Tibial nerve (tissue), 4 donors: ENCODE data around the gene NKX6-2. TPM values are rescaled to one million over a fixed set of nuclear protein-coding genes. Genes with fewer than 3 reads are reported as not detected.
"Not testable (repeated sequence)": the region's sequence is repeated elsewhere in the genome, so short reads cannot be mapped to it uniquely, and the experiment has no call there.

Source experiments
- DNase-seq, 2 donors: peaks; one replicate each; pipeline ENCODE4 v3.0.0-alpha.2; 2019; ENCODE audit warnings: low spot score in 2 of 2
- H3K27ac ChIP-seq, 4 donors: fragments of 200-600 bp; sonication (generic) in 3 of 4; one replicate each; pipeline ENCODE4 v1.5.1; 2017 to 2019; ENCODE audit warnings: mild to moderate bottlenecking in 1 of 4
- H3K27me3 ChIP-seq, 2 donors: fragments of 200-600 bp; sonication (generic) in 1 of 2; one replicate each; pipeline versions ENCODE4 v1.5.1 to v1.6.0; 2017 to 2019
- H3K36me3 ChIP-seq, 3 donors: fragments of 200-600 bp; sonication (generic); one replicate each; pipeline ENCODE4 v1.5.1; 2018 to 2019
- H3K4me1 ChIP-seq, 4 donors: fragments of 200-600 bp; sonication (generic) in 3 of 4; one replicate each; pipeline ENCODE4 v1.5.1; 2017 to 2019
- H3K4me3 ChIP-seq, 4 donors: fragments of 200-600 bp; sonication (generic) in 3 of 4; one replicate each; pipeline ENCODE4 v1.5.1; 2017 to 2019; ENCODE audit warnings: mild to moderate bottlenecking in 1 of 4, moderate library complexity in 1 of 4
- H3K9me3 ChIP-seq, 4 donors: fragments of 200-600 bp; sonication (generic) in 3 of 4; one replicate each; pipeline ENCODE4 v1.5.1; 2017 to 2019
- EP300 ChIP-seq, 2 donors: sonication (generic); formaldehyde crosslinking; IDR thresholded peaks; one replicate each; pipeline ENCODE4 v1.6.1; 2017; ENCODE audit warnings: antibody characterized with exemption in 2 of 2, mild to moderate bottlenecking in 1 of 2
- POLR2A ChIP-seq, 2 donors: fragments of 450-650 bp; IDR thresholded peaks; one replicate each; pipeline ENCODE4 v1.6.1; 2017; ENCODE audit warnings: antibody characterized with exemption in 2 of 2, mild to moderate bottlenecking in 2 of 2, moderate library complexity in 2 of 2
- WGBS, 2 donors: methylation state at CpG; one replicate each; pipeline ENCODE4 v1.1.5; 2018; 5-methylcytosine and 5-hydroxymethylcytosine counted together
- total RNA-seq, 4 donors: library from RNA; depleted of rRNA; stranded (reverse); fragments of >200 nt; gene quantifications; one replicate each; pipeline ENCODE4 v1.1.0, GENCODE V29; 2016
- TF ChIP-seq, protein P1 (sequence below), 5 experiments: fragments of 200-600 bp in 3 of 5; fragments of 450-650 bp in 2 of 5; sonication (generic) in 3 of 5; IDR thresholded peaks; one replicate each; pipeline ENCODE4 v1.5.1; 2016 to 2019; ENCODE audit warnings: antibody characterized with exemption in 5 of 5, mild to moderate bottlenecking in 3 of 5, moderate library complexity in 2 of 5

NKX6-2 gene
- total RNA-seq, 4 donors from 2014 or later = 0.20 to 10.3 (median 2.5) TPM

DNA sequence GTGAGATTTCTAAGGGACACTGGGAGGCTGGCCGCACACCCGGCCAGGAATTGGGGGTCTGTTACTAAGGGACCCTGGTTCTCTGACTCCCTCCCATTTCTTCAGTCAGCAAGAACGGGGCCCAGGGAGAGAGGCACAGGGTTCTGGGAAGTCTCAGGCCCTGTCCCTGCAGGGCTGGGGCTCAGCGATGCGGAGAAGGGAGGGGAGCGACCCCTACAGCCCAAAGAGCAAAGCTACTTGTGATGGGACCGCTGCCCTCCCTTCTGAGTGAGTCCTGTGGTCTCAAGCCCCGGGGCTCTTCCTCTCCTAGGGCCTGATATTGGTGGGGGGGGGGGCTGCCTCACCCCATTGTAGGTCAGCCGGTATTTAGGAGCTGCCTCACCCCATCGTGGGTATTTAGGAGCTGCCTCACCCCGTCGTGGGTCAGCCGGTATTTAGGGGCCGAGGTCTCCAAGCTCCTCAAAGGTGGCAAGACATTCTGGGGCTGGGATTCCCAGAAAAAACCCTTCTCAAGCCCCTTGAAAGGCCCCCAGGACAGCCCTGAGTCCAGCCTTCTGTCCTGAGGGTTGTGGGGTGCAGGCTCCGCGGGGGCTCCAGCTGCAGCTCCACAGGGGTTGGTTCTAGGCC is 16.9 kb upstream of the NKX6-2 start:
- WGBS, 2 donors = 73 to 76% methylated on average over 10 to 16 of the region's 16 CpGs
- H3K27ac ChIP-seq = no peak overlapping the region
- peaks cover 0 to 14% of the 10 kb centered on the region in 2 donors for H3K27me3 ChIP-seq
- H3K9me3 ChIP-seq = peaks cover 0 to 12% (median 1%) of the 10 kb centered on the region in 4 donors
- no peak overlapping the region for H3K4me3 ChIP-seq
- no peaks in the 10 kb centered on the region for H3K36me3 ChIP-seq
- no peak for DNase-seq
- TF ChIP-seq POLR2A (IDR thresholded peaks at IDR 0.05) = no peak
- TF ChIP-seq EP300 (IDR thresholded peaks at IDR 0.05) = no peak
- H3K4me1 ChIP-seq = no peaks in the 10 kb centered on the region

DNA sequence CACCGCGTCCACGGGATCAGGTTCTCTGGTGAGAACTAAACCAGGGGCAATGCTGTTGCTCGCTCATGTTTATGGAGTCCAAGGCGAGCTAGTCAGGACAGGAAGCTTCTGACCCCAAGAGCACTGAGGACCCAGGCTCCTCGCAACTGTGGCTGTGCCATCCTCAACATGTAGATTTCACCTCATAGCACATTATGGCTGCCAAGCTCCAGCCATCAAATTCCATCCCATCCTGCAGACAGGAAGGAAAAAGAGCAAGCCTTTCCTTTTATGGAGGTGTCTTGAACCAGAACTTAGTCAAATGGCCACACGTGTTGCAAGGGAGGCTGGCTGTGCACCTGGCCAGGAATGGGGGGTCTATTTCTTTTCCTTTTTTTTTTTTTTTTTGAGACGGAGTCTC is 16.1 kb upstream of the NKX6-2 start:
- H3K4me3 ChIP-seq = no peak overlapping the region
- no peaks in the 10 kb centered on the region for H3K36me3 ChIP-seq
- H3K27me3 ChIP-seq = peaks cover 0 to 14% of the 10 kb centered on the region in 2 donors
- H3K4me1 ChIP-seq = no peaks in the 10 kb centered on the region
- no peak for TF ChIP-seq EP300 (IDR thresholded peaks at IDR 0.05)
- H3K9me3 ChIP-seq = peaks cover 0 to 12% (median 1%) of the 10 kb centered on the region in 4 donors
- DNase-seq = no peak
- no peak overlapping the region for H3K27ac ChIP-seq
- 84 to 87% methylated on average over 8 of the region's 8 CpGs for WGBS, 2 donors

DNA sequence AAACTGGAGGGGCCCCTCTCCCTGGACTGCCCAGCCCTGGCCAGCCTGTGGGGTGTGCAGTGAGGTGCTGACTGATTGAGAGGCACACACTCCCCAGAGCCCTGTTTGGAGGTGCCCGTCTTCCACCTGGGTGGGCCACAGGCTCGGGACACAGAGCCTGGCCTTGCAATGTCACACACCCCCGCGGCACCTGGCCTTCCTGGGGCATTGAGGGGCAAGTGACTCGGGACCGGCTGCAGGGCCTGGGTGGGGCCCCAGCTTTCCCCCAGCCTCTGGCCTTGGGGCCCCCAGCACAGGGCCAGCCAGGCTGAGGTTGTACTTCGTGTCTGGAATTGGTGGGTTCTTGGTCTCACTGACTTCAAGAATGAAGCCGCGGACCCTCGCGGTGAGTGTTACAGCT is 13.9 kb upstream of the NKX6-2 start:
- H3K36me3 ChIP-seq = no peaks in the 10 kb centered on the region
- no peak overlapping the region for H3K27ac ChIP-seq
- peaks cover 0 to 5% of the 10 kb centered on the region in 2 donors for H3K27me3 ChIP-seq
- peaks cover 0 to 12% (median 1%) of the 10 kb centered on the region in 4 donors for H3K9me3 ChIP-seq
- TF ChIP-seq POLR2A (IDR thresholded peaks at IDR 0.05) = no peak
- TF ChIP-seq, protein P1, sequence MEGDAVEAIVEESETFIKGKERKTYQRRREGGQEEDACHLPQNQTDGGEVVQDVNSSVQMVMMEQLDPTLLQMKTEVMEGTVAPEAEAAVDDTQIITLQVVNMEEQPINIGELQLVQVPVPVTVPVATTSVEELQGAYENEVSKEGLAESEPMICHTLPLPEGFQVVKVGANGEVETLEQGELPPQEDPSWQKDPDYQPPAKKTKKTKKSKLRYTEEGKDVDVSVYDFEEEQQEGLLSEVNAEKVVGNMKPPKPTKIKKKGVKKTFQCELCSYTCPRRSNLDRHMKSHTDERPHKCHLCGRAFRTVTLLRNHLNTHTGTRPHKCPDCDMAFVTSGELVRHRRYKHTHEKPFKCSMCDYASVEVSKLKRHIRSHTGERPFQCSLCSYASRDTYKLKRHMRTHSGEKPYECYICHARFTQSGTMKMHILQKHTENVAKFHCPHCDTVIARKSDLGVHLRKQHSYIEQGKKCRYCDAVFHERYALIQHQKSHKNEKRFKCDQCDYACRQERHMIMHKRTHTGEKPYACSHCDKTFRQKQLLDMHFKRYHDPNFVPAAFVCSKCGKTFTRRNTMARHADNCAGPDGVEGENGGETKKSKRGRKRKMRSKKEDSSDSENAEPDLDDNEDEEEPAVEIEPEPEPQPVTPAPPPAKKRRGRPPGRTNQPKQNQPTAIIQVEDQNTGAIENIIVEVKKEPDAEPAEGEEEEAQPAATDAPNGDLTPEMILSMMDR (IDR thresholded peaks at IDR 0.05) = no peak
- no peak for TF ChIP-seq EP300 (IDR thresholded peaks at IDR 0.05)
- H3K4me1 ChIP-seq = no peaks in the 10 kb centered on the region
- no peak for DNase-seq
- no peak overlapping the region for H3K4me3 ChIP-seq
- WGBS, 2 donors = 81 to 83% methylated on average over 6 to 8 of the region's 11 CpGs

DNA sequence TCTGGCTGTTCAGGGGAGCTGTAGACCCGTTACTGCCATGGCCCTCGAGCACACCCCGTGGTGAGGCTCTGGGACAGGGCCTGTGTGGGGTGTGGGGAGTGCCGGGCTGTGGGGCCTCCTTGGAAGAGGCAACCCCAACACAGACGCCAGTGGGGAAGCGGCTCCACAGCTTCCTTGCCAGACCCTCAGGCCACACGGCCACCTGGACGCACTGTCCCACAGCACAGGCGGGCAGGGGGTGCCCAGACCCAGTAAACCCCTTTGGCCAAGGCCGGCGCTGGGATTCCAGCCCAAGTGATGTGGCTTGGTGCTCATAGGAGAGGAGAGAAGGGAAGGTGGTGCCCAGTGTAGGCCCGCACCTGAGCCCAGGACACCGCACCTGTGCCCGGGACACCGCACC is 12.9 kb upstream of the NKX6-2 start:
- Histone ChIP-seq H3K27ac (no peak overlapping the region), H3K4me3 (no peak overlapping the region), H3K9me3 (peaks cover 0 to 12% (median 1%) of the 10 kb centered on the region in 4 donors), H3K4me1 (no peaks in the 10 kb centered on the region), H3K27me3 (peaks cover 0 to 7% of the 10 kb centered on the region in 2 donors), H3K36me3 (no peaks in the 10 kb centered on the region)
- WGBS, 2 donors = 91 to 92% methylated on average over 11 to 15 of the region's 15 CpGs
- TF ChIP-seq POLR2A (IDR thresholded peaks at IDR 0.05) (no peak), EP300 (IDR thresholded peaks at IDR 0.05) (no peak)
- TF ChIP-seq, protein P1 (IDR thresholded peaks at IDR 0.05) = no peak
- DNase-seq = no peak

DNA sequence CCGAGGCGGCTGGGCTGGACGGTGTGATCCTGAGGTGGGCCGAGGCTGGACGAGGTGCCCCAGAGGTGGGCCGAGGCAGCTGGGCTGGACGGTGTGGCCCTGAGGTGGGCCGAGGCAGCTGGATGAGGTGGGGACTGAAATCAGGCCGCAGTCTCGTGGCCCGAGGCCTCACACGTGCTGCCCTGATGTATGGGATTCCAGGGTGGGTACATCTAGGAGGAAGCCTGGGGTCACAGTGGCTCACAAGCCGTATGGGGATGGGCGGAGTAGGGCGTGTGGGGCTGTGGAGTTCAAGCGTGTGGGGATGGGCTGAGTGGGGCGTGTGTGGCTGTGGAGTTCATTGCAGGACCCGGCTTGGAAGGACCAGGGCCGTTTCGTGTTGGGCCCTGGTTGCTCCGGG is 12.5 kb upstream of the NKX6-2 start:
- Histone ChIP-seq H3K4me3 (no peak overlapping the region), H3K36me3 (no peaks in the 10 kb centered on the region), H3K4me1 (no peaks in the 10 kb centered on the region), H3K9me3 (peaks cover 0 to 12% (median 1%) of the 10 kb centered on the region in 4 donors), H3K27me3 (peaks cover 0 to 8% of the 10 kb centered on the region in 2 donors), H3K27ac (no peak overlapping the region)
- no peak for DNase-seq
- 82 to 89% methylated on average over 13 to 20 of the region's 21 CpGs for WGBS, 2 donors
- TF ChIP-seq, protein P1 (IDR thresholded peaks at IDR 0.05) = no peak
- TF ChIP-seq POLR2A (IDR thresholded peaks at IDR 0.05) (no peak), EP300 (IDR thresholded peaks at IDR 0.05) (no peak)

DNA sequence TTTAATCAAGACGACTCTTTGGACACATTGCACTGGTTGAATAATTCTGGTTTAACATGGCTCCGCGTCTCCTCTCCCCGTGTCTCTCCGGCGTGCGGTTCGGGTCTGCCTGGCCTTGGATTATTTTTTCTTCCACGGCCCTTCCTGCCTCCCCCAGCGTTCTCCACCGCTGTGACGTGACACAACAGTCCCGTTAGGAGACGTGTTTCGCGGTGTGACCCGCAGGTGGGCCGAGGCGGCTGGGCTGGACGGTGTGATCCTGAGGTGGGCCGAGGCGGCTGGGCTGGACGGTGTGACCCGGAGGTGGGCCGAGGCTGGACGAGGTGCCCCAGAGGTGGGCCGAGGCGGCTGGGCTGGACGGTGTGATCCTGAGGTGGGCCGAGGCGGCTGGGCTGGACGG is 12.0 kb upstream of the NKX6-2 start:
- not testable (repeated sequence) for DNase-seq, H3K27ac ChIP-seq, H3K4me3 ChIP-seq, H3K36me3 ChIP-seq, H3K4me1 ChIP-seq
- WGBS, 2 donors = 88 to 89% methylated on average over 28 to 29 of the region's 32 CpGs
- Histone ChIP-seq H3K27me3 (peaks cover 0 to 12% of the 10 kb centered on the region in 2 donors), H3K9me3 (peaks cover 0 to 12% (median 1%) of the 10 kb centered on the region in 4 donors)
